Activated T-helper 1 cell treated with Interleukin-2 at 50 U/mL for 16 hours (primary cell): ENCODE measurements around the gene GABRR3.

Source experiments
- DNase-seq: peaks from one replicate; pipeline ENCODE4 v3.0.0-alpha.2; 2020; ENCODE audit warnings: low read depth

The GABRR3 gene

GRCh38 chr3:97988784-97989568, 46.1 kb downstream of the GABRR3 start:
- DNase-seq = no peak

- no peak for DNase-seq
Observed at GRCh38 chr3:97987306-97987705, 47.8 kb downstream of the GABRR3 start.

- DNase-seq = no peak
Observed at GRCh38 chr3:97983933-97984491, 51.1 kb downstream of the GABRR3 start.

DNA sequence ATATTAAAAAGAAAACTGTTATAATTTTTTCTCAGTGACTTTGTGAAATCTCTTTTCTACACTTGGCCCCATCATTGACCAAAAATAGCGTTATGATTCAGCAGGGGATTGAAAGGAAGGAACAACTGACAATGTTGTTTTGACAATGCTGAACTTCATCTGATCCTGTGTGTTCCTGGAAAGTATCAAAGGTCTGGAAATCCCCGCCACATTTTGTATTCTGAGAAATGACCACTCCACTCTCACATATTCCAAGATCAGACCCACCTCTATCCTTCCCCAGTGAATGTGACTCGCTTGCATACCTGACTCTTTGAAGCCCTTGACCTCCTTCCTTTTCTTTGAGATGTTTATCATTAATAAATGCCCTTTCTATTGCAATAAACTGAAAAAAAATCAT, 53.2 kb downstream of the GABRR3 start:
- no peak for DNase-seq

DNA sequence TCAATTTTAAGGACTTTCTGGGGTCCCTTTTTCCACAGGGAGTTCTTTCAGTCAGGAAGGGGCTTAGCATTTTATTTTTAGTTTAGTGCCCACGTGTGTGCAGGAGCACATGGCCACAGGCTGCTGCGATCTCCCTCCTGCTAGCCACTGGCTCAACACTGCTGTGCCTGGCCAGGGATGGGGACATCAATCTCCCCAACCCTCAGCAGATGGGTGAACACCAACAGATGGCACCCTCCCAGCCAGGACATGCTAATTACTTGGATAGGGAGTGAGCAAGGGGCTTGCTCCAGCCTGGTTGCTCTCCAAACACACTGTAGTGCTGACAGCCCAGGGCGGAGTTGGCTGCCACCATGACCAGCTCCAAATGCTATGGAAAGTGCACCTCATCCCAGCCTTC, 55.5 kb downstream of the GABRR3 start:
- DNase-seq = no peak

DNA sequence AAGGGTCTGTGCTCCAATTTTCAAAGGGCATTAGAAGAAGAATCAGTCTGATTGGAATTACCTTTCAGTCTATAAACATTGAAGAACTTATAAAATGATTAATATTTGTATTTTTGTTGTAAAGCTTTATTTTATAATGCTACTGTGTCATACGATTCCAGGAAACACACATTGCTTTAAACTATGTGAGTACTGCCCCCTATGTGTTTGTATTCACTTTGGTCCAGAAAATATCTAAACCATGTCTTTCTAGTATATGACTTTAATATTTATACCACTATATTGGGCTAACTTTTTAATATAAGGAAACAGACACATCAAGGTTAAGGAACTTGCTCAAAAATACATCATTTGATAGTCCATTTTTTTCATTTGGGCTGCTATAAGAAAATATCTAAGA, 59.6 kb downstream of the GABRR3 start:
- DNase-seq = no peak

DNA sequence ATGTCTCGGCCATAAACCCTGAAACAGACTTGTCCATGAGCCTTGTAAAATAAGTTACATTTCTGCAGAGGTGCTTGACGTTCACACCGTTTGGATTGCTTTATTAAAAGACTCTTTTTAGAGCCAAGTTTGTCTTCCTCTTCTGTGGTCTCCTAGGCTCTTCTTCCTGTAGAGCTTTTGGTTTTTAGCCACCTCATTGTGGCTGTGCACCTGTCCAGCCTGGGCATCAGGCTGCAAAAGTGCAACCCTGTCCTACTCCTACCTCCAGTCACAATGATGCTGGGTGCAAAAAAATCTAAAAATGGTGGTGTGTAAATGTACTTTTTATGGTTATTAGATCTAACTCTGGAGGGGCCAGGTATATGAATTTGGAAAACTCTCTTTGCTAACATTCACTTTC, 60.1 kb downstream of the GABRR3 start:
- DNase-seq = no peak

GRCh38 chr3:97972976-97973375, 62.1 kb downstream of the GABRR3 start:
- no peak for DNase-seq

DNA sequence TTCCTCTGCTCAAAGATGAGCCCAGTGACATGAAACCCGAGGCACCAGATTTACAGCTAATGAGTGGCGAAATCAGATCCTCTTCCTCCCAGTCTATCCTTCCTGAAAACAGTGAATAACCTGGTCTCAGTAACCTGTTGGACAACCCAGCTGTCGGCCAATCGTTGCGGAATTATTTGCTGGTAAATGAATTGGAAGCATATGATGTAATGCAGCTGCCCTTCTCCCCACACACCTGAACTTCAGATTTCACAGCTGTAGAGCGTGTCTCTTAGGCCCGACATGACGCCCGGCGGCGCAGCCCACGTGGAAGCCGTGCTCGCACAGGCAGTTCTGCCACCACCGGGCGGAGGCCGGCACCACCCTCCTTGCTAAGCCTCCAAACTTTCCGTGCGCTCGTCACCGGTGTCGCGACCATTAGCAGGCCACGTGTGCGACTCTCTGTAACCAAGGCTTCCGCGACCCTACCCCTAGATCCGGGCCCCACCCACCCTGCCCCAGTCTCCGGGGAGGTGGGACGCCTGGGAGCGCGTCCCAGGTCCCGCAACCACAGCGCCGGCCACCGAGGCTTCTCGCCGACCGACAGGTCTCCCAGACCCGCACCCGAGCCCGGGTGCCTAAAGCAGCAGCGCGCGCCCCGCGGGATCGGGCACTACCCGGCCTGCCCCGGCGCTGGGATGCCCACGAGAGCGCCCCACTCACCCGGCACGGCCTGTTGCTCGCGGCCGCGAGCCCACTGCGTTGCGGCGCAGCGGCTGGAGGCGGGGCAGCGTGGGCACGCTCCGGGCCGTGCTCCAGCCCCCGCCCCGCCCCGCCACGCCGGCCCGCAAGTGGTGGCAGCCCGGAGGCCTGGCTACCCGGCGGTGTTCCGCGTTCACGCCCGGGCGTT, 63.2 kb downstream of the GABRR3 start, which contains the start of gene RIOX2:
Gene RIOX2, minus strand, starts transcription at position 753 of the 889 bp plus-strand sequence. CDS start 4,838 bp downstream, outside the sequence.
- peak; percentile 61 for DNase-seq

- DNase-seq = no peak
Observed at GRCh38 chr3:97970956-97971620, 64.0 kb downstream of the GABRR3 start.

- DNase-seq = no peak
Observed at GRCh38 chr3:97970156-97970555, 65.0 kb downstream of the GABRR3 start.

GRCh38 chr3:97969541-97969940, 65.6 kb downstream of the GABRR3 start:
- DNase-seq = no peak

DNA sequence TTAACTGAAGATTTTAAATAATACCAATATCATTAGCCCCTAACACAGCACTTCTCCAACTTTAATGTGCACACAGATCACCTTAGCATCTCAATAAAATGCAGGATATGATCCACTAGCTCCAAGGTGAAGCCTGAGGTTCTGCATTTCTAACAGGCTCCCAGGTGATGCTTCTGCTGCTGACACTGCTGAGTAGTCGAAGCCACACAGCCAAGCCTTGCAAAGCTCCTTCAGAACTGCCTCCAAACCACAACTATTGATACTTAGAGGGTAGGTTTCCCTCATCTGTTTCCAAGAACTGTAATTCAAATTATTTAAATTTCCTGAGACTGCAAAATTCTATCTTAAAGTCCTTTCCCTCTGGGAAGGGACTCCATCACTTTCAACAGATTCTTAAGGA, 66.7 kb downstream of the GABRR3 start:
- DNase-seq = no peak

- no peak for DNase-seq
Observed at GRCh38 chr3:97967966-97968365, 67.1 kb downstream of the GABRR3 start.

GRCh38 chr3:97960993-97961766, 73.9 kb downstream of the GABRR3 start:
- DNase-seq = no peak

DNA sequence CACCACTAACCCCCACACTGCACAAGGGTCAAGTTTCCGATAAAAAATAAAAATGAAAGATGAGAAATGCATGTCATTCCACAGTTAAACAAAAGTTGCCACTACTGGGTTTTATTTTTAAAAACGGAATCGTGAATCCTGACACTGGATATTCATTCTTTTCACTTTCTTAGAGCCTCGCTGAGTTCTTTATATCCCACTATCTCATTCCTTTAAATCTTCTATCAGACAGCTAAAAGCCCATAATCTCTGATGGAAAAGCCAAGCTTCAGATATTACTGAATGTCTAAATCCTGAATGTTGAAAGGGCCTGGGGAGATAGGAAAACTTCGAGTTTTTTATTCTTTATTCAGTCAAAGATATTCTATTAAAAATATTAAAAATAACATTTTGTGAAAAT, 74.6 kb downstream of the GABRR3 start:
- no peak for DNase-seq

GRCh38 chr3:97959872-97960271, 75.2 kb downstream of the GABRR3 start:
- no peak for DNase-seq

DNA sequence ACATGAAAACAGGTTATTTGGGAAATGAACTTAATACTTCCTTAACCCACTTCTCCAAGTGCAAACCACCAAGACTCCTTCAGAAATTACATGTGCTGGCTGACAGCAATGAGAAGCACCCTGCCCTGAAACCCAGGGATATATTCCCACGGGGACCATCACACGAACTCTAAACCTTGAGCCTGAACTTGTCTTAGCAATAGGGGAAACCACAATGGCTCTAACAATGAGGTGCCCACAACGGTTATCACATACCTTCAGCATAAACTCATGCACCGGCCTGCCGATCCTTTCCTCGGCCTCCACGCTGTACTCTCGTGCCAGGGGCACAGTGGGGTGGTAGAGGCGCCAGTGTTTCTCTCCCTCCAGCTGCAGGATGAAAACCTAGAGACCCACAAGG, 76.3 kb downstream of the GABRR3 start:
- DNase-seq = no peak

DNA sequence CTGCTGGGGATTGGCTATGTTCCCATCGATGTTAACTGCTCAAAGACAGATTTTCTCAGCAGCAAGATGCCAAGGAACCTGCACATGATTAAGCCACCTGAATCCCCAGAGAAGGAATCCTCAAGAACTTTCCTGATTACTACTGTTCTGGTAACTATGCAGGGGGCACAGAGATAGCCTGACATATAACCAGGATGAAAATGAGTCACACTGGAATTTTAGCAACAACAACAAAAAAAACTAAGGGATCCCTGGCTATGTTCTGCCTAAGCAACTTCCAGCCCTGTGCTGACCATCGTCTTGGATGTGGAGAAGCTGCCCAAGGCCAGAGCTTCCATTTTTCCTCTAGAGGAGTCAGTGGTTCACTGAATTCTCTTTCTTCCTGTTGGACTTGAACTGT, 76.7 kb downstream of the GABRR3 start:
- DNase-seq = no peak

DNA sequence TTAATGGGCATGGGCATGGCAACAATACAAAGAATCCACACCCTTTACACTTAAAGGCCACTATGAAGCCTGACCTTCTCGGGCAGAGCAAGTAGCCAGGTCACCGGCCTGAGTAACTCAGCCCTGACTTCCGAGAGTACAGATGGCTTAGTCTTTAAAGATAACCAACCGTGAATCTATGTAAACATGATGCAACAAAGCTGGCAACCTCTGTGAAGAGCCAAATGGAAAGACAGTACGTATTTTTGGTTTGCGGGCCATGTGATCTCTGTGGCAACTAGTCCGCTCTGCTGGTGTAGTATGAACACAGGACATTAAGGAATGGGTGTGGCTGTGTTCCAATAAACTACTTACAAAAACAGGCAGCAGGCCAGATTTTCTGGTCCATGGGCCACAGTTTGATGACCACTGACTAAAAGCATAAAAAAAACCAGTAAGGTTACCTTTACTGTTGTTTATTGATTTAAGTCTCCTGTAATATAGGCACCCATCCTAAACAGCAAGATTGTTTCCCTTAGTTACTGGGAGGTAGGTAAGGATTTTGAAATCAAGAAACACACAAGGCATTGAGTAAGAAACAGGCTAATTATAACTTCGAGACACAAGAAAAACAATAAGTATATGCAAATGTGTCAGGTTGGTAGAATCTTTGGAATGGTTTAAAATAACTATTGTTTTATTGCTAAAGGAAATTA, 77.4 kb downstream of the GABRR3 start:
- no peak for DNase-seq

- DNase-seq = no peak
Observed at GRCh38 chr3:97956051-97956450, 79.1 kb downstream of the GABRR3 start.
